H1 (cell line): ENCODE results near the gene NCAPG2. TPM values are rescaled to one million over a fixed set of nuclear protein-coding genes. Genes with fewer than 3 reads are reported as not detected.

Source experiments
- BACH1 ChIP-seq: IDR thresholded peaks from 2 replicates; pipeline ENCODE4 v1.6.1; 2012; ENCODE audit warnings: low read length, improper control_type of control experiment
- HDAC2 ChIP-seq, 2 experiments: fragments of 300-600 bp in 1 of 2; sonication (generic) in 1 of 2; IDR thresholded peaks; 2 replicates each; pipeline ENCODE4 v1.6.1; 2011 to 2012; ENCODE audit warnings: low read depth in 2 of 2, low read length in 2 of 2, mild to moderate bottlenecking in 2 of 2, moderate library complexity in 2 of 2, borderline replicate concordance in 1 of 2, inconsistent platforms in 1 of 2
- JUN ChIP-seq: IDR thresholded peaks from 2 replicates; pipeline ENCODE4 v1.6.1; 2011; ENCODE audit warnings: low read depth, mild to moderate bottlenecking, improper control_type of control experiment, low read length
- KDM4A ChIP-seq: IDR thresholded peaks from one replicate; pipeline ENCODE4 v1.7.1; 2012; ENCODE audit warnings: low read depth, mild to moderate bottlenecking, moderate library complexity, low read length, inconsistent platforms; ENCODE audit not compliant: severe bottlenecking
- POLR2A ChIP-seq, 2 experiments: IDR thresholded peaks; 1 replicate in 1 of 2; 2 replicates in 1 of 2; pipeline ENCODE4 v1.6.1; 2011; ENCODE audit warnings: low read depth in 2 of 2, low read length in 2 of 2, mild to moderate bottlenecking in 2 of 2; ENCODE audit errors: control extremely low read depth in 1 of 2
- RFX5 ChIP-seq: IDR thresholded peaks from 2 replicates; pipeline ENCODE4 v1.6.1; 2011; ENCODE audit warnings: low read depth, low read length, improper control_type of control experiment, borderline replicate concordance
- ZNF274 ChIP-seq: IDR thresholded peaks from 2 replicates; pipeline ENCODE4 v1.7.0; 2012; ENCODE audit warnings: low read length, borderline replicate concordance; ENCODE audit errors: extremely low read depth
- polyA plus RNA-seq, 7 experiments: library from polyadenylated mRNA; depleted of rRNA in 3 of 7; stranded (reverse) in 5 of 7; unstranded in 2 of 7; fragments of >200 nt in 5 of 7; fragments of 200-250 nt in 2 of 7; gene quantifications; 1 replicate in 5 of 7; 2 replicates in 1 of 7; 4 replicates in 1 of 7; pipeline versions ENCODE4 v1.2.1 to v1.2.3, GENCODE V29; 2011 to 2013; ENCODE audit warnings: missing spikeins in 2 of 7, mixed read lengths in 2 of 7
- total RNA-seq: library from RNA; stranded (reverse); fragmentation: NEBNext Ultra II Directional; extraction: Animal tissue kit (Norgen Biotek cat#: 25700); gene quantifications from 2 replicates; pipeline ENCODE4 v1.2.1, GENCODE V29; 2021

Gene NCAPG2
- total and polyA plus RNA-seq, 2 of the 8 experiments (the other 6 are each of a cell fraction or from before 2014, with no cell fraction given) = 49.9 to 119 TPM

- TF ChIP-seq RFX5 (no peak), BACH1 (no peak), ZNF274 (no peak), JUN (no peak), KDM4A (no peak), HDAC2 (IDR thresholded peaks at IDR 0.05; ENCODE audit: borderline replicate concordance in 1 of 2, low read depth in 2 of 2, low read length in 2 of 2) (no peak), POLR2A (IDR thresholded peaks at IDR 0.05; ENCODE audit: control extremely low read depth in 1 of 2, low read depth in 2 of 2, low read length in 2 of 2) (no peak)
- TF ChIP-seq, all 59 proteins: peak for 0
Measured at GRCh38 chr7:158737064-158737695, 32.6 kb upstream of the NCAPG2 start (continued).
